NCI-H1930 (cell line): ENCODE data around the gene PRLR.
"Not testable (repeated sequence)": the region's sequence is repeated elsewhere in the genome, so short reads cannot be mapped to it uniquely, and the experiment has no call there.

Experiments used
- DNase-seq, 2 experiments: peaks; one replicate each; lab custom pipeline; 2025; lab: John Stamatoyannopoulos, UW

The PRLR gene

DNA sequence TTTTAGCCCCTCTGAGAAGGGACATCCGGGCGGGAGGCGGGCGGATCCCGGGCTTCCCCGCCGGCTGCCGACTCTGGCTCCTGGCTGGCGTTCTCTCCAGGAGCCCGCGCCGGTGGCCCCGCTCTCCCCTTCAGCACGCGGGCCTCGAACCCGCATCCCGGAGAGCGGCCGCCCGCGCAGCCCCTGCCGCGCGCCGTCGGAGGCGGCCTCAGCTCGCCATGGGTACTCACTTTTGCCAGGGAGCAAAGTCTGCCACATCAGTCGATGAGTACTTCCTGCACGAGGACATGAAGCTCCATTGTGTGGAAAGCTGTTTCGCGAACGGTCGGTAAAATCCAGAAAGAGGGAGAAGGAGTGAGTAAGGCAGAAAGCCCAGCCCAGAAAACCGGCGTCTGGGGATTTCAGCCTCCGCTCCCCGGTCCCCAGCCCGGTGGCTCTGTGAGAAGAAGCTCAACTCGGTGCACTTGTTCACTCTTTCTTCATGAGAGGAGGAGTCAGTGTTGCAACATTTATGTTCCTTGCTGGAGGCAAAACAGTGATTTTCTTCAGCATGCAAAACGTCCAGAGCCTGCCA, at the start of gene PRLR:
Gene PRLR (minus strand): TSS at position 450 of the 574 bp plus-strand sequence. CDS start 140,867 bp downstream, outside the sequence.
- DNase-seq: no peak

DNA sequence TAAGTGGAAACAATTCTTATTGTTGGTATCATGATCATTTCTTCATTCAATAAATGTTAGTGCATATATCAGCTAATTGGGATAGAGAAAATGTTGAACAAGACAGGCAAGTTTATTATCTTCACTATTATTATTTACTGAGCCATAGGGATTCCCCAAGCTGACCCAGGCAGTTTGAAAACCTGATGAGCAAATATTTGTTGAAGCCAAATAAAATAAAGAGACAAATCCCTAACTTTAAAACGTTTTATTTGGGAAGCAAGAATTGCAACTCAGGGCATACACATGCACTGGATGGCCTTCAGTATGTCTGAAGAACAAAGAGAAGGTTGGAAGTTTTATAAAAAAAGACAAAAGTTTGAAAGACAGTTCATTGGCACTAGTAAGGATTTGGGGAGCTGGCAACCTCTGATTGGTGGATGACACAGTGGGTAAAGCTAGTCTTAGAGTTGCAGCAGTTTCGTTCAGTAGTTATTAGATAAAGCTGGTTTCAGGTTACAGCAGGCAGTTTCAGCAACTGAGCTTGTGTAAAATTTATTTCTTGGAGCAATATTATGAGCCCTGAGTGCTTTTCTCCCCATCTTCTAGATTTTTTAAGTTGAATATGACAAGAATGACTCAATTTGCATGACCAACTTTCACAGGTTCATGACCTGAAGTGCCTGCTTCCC, 44.7 kb upstream of the PRLR start:
- no peak for DNase-seq

- no peak for DNase-seq
These were observed 38.7 kb upstream of the PRLR start for GRCh38 chr5:35269006-35269405.

- no peak for DNase-seq
These were observed 36.0 kb upstream of the PRLR start for GRCh38 chr5:35266276-35266675.

DNA sequence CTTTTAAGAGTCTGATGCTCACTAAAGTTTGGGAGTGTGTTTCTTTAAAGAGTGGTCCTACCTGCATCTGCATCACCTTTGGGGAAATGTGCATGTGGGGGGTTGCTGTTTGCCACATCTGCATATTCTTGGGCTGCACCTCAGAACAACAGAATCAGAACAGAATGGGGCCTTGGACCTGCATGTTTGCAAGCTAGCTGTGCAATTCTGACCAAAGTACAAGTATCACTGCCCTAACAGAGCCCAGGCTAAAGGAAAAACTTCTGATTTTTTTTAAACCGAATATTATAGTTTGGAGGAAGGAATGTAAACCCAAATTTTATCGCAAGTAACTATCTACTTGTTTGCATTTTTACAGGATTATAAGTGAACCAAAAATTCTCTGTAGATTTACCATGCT, 34.2 kb upstream of the PRLR start:
- no peak for DNase-seq

GRCh38 chr5:35263266-35263877, 33.1 kb upstream of the PRLR start:
- no peak for DNase-seq

- DNase-seq: no peak
These were observed 23.3 kb upstream of the PRLR start for GRCh38 chr5:35253582-35253981.

DNA sequence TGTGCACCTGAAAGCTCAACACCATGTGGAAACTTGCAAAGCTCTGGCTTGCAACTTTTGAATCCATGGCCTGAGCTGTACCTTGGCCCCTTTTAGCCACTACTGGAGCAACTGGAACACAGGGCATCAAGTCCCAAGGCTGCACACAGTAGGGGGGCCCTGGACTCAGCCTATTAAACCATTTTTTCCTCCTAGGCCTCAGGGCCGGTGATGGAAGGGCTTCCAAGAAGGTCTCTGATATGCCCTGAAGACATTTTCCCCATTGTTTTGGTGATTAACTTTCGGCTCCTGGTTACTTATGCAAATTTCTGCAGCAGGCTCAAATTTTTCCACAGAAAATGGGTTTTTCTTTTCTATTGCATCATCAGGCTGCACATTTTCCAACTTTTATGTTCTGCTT, 22.7 kb upstream of the PRLR start:
- no peak for DNase-seq

DNA sequence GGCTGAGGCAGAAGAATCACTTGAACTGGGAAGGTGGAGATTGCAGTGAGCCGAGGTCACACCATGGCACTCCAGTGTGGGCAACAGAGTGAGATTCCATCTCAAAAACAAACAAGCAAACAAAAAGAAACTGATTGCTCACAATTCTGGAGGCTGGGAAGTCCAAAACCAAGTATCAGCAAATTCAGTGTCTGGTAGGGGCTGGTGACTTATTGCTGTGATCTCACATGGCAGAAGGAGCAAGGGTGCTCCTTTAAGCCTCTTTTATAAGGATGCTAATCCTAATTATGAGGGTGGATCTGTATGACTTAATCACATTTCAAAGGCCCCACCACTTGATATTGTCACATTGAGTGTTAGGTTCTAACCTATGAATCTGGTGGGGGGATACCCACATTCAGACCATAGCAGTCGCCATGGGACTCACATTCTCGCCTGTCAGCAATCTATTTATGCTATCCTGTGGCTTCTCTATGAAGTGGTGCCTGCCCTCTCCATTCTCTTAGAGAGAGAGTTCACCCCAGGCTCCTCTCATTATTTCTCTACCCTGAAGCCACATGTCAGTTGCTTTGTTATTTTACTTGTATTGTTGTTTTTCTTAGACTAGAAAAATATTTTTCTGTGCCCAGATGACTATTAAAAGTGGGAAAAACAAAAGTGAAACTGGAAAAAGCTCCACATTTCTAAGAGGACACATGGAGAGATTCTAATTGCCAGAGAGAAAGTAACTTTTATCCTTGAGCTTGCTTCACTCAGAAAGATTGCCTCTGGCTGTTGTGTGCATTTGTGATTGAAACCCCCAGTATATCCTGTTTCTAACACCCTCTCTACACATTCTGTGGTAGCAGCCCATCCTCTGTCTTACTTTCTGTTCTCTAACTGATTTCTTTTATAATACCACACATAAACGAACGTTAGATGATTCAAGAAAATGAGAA, 18.8 kb upstream of the PRLR start:
- DNase-seq: no peak

- no peak for DNase-seq
These were observed 17.4 kb upstream of the PRLR start for GRCh38 chr5:35247648-35248034.

GRCh38 chr5:35246900-35247647, 16.8 kb upstream of the PRLR start:
- no peak for DNase-seq

- DNase-seq: no peak
These were observed 16.1 kb upstream of the PRLR start for GRCh38 chr5:35246411-35246810.

GRCh38 chr5:35245371-35245770, 15.1 kb upstream of the PRLR start:
- not testable (repeated sequence) for DNase-seq

DNA sequence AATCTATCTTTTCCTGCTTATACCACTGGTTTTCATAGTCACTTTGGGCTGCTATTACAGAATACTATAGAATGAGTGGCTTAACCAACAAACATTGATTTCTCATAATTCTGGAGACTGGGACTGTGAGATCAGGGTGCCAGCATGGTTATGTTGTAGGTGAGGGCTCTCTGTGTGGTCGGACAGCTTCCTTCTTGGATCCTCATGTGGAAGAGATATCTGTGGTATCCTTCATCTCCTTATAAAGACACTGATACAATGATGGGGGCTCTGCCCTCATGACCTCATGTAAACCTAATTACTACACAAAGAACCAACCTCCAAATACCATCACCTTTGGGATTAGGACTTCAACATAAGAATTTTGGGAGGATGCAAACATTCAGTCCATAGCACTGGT, 13.9 kb upstream of the PRLR start:
- DNase-seq: no peak

DNA sequence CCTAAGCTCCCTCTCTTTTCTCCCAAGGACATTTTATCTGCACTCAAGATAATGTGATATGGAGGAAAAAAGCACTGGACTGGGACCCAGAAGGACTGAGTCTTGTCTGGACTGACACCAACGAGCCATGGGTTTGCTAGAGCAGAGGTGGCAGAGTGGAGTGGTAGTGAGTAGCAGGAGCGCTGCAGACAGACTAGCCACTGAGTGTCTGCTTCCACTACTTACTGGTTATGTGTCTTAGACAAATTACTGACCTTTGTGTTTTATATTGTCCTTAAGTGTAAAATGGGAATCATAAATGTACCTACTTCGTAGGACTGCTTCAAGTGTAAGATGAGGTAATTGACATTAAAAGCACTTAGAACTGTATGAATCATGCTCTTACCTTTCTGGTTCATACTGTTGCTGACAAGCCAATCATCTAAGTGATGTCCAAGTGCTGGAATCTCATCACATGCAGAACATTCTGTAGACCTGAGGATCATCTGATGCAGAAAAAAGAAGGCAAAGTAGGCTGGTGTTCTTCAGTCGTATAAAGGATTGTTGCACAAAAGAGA, 12.5 kb upstream of the PRLR start:
- DNase-seq: no peak

GRCh38 chr5:35240892-35241291, 10.6 kb upstream of the PRLR start:
- DNase-seq: no peak

- DNase-seq: no peak
These were observed 9.8 kb upstream of the PRLR start for GRCh38 chr5:35239911-35240610.

GRCh38 chr5:35239476-35239875, 9.2 kb upstream of the PRLR start:
- no peak for DNase-seq

GRCh38 chr5:35237580-35238376, 7.5 kb upstream of the PRLR start:
- no peak for DNase-seq

DNA sequence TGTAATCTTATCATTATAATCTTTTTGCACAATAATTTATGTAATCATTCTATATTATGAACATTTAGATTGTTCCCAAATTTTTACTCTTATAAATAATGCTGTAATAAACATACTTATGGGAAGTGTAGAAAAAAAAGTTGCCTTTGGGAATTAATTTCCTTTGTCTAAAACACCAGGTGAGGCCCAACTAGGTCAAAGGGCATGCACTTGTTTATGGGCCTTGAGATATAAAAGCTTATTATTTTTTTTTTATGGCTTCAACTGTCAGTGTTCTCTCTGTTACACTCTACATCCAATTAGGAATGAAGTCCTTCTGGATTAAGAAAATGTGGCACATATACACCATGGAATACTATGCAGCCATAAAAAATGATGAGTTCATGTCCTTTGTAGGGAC, 6.5 kb upstream of the PRLR start:
- DNase-seq: no peak
